Lower leg skin (tissue), 4 donors: ENCODE data around the gene DALRD3. TPM values are rescaled to one million over a fixed set of nuclear protein-coding genes. Genes with fewer than 3 reads are reported as not detected.

Experiments
- DNase-seq, 2 donors: peaks; one replicate each; pipeline ENCODE4 v3.0.0-alpha.2; 2019; ENCODE audit warnings: low spot score in 2 of 2
- H3K4me3 ChIP-seq: fragments of 200-600 bp; sonication (generic); 2 replicates; pipeline ENCODE4 v1.5.1; 2017; ENCODE audit warnings: mild to moderate bottlenecking, low read depth; ENCODE audit not compliant: poor library complexity, severe bottlenecking
- POLR2A ChIP-seq, 2 donors: fragments of 450-650 bp; IDR thresholded peaks; one replicate each; pipeline ENCODE4 v1.6.1; 2016 to 2017; ENCODE audit warnings: antibody characterized with exemption in 2 of 2, mild to moderate bottlenecking in 1 of 2, moderate library complexity in 1 of 2
- WGBS, 2 donors: methylation state at CpG; one replicate each; pipeline ENCODE4 v1.1.5; 2018; 5-methylcytosine and 5-hydroxymethylcytosine counted together
- intact Hi-C: fragments of 100-400 bp; cut with DNase I; formaldehyde crosslinking; loops from one replicate; pipeline ENCODE4 v1.15.0; 2023; ENCODE audit warnings: low total_unique reads
- total RNA-seq, 4 donors: library from RNA; depleted of rRNA; stranded (reverse); fragments of >200 nt; gene quantifications; one replicate each; pipeline ENCODE4 v1.1.0, GENCODE V29; 2016
- TF ChIP-seq, protein P1 (sequence below), 3 donors: fragments of 450-650 bp; IDR thresholded peaks; one replicate each; pipeline ENCODE4 v1.5.1; 2016; ENCODE audit warnings: antibody characterized with exemption in 3 of 3, mild to moderate bottlenecking in 3 of 3, moderate library complexity in 2 of 3

DALRD3 gene
- total RNA-seq, 4 donors from 2014 or later = 51.5 to 78.4 (median 62.1) TPM

DNA sequence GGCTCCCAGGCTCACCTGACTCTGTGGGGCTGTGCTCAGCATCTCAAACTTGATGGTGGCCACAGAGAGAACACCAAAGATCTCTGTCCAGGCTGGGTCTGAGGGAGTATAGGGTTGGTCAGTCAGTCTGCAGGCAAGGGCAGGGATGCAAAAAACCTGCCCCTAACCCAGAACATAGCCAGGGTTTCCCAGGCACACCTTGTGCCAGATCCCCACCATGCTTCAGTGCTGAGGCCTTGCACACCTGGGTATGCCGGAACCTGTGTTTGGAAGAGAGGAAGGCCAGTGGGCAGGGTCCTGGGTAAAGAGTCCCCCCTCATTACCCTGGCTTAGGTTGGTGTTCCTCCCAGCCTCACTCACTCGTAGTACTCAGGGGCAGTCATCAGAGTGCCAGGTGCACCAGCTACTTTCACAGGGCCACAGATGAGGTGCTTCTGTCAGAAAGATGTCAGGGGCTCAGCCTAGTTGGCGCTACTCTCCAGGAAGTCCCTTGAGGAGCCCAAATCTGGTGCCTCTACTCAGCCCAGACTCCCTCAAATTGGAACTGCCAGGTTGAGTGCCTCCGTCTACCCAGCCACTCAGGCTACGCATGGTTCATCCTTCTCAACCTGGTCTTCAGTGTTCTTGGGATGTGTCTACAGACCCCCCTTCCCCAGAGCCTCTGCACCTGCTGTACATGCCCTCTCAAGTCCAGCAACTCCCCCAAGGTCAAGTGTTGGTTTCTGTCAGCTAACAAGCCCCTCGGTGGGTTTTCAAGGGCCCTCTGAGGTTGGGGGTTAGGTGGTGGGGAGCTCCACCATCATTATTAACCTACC lies 1.8 kb downstream of the DALRD3 start:
- intact Hi-C loops = no loop called here
- no peak for DNase-seq
- TF ChIP-seq, protein P1, sequence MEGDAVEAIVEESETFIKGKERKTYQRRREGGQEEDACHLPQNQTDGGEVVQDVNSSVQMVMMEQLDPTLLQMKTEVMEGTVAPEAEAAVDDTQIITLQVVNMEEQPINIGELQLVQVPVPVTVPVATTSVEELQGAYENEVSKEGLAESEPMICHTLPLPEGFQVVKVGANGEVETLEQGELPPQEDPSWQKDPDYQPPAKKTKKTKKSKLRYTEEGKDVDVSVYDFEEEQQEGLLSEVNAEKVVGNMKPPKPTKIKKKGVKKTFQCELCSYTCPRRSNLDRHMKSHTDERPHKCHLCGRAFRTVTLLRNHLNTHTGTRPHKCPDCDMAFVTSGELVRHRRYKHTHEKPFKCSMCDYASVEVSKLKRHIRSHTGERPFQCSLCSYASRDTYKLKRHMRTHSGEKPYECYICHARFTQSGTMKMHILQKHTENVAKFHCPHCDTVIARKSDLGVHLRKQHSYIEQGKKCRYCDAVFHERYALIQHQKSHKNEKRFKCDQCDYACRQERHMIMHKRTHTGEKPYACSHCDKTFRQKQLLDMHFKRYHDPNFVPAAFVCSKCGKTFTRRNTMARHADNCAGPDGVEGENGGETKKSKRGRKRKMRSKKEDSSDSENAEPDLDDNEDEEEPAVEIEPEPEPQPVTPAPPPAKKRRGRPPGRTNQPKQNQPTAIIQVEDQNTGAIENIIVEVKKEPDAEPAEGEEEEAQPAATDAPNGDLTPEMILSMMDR (IDR thresholded peaks at IDR 0.05) = no peak
- TF ChIP-seq POLR2A (IDR thresholded peaks at IDR 0.05) = no peak
- 92 to 93% methylated on average over 5 to 6 of the region's 6 CpGs for WGBS, 2 donors
- no peak overlapping the region for H3K4me3 ChIP-seq

DNA sequence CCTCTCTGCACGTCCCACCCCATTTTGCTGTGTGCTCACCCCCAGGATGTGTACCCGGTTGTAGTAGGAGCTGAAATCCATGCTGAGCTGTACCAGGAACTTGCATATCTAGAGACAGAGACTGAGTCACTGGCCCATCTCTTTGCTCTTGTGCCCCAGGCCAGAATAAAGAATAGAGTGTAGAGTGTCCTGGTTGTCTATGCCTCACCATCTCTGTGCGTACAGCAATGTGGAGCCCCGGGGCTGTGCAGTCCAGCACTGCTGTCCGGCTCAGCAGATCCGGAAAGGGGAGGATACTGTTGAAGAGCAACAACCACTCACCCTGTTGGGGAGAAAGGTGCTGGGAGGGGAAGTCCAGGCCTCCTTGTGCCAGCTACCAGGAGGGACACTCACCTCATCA lies 2.6 kb downstream of the DALRD3 start:
- no peak for TF ChIP-seq POLR2A (IDR thresholded peaks at IDR 0.05)
- TF ChIP-seq, protein P1 (IDR thresholded peaks at IDR 0.05) = no peak
- DNase-seq = no peak
- intact Hi-C loops = no loop called here
- no peak overlapping the region for H3K4me3 ChIP-seq
- WGBS, 2 donors = 71 to 74% methylated on average over 6 of the region's 6 CpGs

DNA sequence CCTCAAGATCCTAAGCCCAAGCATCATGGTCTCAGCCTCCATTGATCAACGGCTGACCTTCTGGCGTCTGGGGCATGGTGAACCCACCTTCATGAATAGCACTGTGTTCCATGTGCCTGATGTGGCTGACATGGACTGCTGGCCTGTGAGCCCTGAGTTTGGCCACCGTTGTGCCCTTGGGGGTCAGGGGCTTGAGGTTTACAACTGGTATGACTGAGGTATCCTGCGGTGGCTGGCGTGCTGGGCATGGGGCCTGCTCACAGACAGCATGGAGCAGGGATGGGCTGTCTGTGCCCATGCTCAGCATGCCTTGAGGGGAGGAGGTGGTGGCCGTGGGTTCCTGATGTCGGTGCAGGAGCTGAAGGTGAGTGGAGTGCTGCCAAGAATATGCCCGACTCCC lies 3.3 kb downstream of the DALRD3 start:
- 72 to 85% methylated on average over 8 of the region's 8 CpGs for WGBS, 2 donors
- TF ChIP-seq POLR2A (IDR thresholded peaks at IDR 0.05) = no peak
- TF ChIP-seq, protein P1 (IDR thresholded peaks at IDR 0.05) = no peak
- intact Hi-C loops = no loop called here
- H3K4me3 ChIP-seq = no peak overlapping the region
- DNase-seq = no peak

DNA sequence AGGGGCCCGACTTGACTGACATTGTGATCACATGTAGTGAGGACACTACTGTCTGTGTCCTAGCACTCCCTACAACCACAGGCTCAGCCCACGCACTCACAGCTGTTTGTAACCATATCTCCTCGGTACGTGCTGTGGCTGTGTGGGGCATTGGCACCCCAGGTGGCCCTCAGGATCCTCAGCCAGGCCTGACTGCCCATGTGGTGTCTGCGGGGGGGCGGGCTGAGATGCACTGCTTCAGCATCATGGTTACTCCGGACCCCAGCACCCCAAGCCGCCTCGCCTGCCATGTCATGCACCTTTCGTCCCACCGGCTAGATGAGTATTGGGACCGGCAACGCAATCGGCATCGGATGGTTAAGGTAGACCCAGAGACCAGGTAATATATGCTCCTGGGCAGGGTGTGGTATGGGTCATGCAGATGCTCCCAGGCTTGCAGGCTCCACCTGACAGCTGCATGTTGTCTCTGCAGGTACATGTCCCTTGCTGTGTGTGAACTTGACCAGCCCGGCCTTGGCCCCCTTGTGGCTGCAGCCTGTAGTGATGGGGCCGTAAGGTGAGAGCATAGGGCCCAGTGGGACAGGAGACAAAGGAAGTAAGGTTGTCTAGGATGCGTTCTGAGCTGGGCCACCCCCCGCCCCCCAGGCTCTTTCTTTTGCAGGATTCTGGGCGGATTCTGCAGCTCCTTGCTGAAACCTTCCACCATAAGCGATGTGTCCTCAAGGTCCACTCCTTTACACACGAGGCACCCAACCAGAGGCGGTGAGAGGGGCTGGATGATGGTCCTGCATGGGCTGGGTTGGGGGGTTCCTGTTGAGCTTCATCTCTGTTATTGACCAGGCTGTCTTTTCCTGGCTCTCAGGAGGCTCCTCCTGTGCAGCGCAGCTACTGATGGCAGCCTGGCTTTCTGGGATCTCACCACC lies 4.4 kb downstream of the DALRD3 start:
- H3K4me3 ChIP-seq = no peak overlapping the region
- WGBS, 2 donors = 80 to 86% methylated on average over 24 of the region's 24 CpGs
- DNase-seq = no peak
- intact Hi-C loops = no loop called here
- TF ChIP-seq, protein P1 (IDR thresholded peaks at IDR 0.05) = no peak

DNA sequence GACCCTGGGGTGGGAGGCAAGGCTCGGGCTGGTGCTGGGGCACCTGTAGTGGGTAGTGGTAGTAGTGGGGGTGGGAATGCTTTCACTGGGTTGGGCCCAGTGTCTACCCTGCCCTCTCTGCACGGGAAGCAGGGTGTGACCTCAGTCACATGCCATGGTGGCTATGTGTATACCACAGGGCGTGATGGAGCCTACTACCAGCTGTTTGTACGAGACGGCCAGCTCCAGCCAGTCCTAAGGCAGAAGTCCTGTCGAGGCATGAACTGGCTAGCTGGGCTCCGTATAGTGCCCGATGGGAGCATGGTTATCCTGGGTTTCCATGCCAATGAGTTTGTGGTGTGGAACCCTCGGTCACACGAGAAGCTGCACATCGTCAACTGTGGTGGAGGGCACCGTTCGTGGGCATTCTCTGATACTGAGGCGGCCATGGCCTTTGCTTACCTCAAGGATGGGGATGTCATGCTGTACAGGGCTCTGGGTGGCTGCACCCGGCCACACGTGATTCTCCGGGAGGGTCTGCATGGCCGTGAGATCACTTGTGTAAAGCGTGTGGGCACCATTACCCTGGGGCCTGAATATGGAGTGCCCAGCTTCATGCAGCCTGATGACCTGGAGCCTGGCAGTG lies 5.2 kb downstream of the DALRD3 start:
- DNase-seq = no peak
- TF ChIP-seq, protein P1 (IDR thresholded peaks at IDR 0.05) = no peak
- TF ChIP-seq POLR2A (IDR thresholded peaks at IDR 0.05) = no peak
- intact Hi-C loops = no loop called here
- H3K4me3 ChIP-seq = no peak overlapping the region
- WGBS, 2 donors = 84% methylated on average over 11 to 19 of the region's 19 CpGs
